ENCODE results near the gene NIPA2.

NIPA2 gene

DNA sequence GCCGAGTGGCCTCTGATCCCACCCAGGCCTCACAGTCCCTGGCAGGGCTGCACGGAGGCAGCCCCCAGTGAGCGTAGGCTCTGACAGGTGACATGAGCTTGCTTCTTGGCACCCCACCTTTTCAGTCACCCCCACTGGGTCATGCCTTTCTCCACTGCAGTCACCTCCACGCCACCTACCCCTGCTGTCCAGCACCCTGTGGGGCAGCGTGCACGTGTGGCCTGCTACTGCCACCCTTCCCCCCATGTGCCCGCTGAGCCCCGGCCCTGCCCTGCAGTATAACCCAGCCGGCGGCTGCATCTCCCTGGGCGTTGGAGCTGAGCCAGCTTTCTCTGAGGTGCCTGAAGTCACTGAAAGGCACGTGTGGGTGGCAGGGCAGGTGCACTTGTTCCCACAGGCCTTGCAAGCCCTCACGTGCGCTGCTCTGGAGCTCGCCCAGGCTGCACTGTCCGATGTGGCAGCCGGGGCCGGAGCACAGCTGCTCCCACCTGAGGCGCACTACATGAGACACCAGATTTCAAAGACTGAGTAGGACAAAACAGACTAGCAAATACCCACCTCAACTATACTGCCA lies 65.6 kb downstream of the NIPA2 start:
- DNase-seq, result no peak

DNA sequence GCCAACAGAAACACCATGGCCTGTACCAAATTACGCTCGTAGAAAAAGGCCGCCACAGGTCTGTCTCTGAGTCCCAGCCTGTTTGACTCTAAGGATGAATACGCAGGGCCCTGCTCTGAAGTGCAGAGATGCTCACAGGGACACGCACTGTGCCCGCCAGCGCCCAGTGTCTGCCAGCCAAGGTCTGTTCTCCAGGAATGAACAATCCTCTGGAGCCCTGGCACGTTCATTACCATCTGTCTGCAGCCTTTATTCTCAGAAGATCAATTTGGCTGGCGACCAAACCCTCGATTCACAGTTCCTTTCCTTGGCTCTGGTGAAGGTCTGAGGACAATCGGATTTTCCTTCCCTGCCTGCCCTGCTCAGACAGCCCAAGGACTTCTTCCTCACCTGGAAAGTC lies 66.3 kb downstream of the NIPA2 start:
- DNase-seq, result no peak

DNA sequence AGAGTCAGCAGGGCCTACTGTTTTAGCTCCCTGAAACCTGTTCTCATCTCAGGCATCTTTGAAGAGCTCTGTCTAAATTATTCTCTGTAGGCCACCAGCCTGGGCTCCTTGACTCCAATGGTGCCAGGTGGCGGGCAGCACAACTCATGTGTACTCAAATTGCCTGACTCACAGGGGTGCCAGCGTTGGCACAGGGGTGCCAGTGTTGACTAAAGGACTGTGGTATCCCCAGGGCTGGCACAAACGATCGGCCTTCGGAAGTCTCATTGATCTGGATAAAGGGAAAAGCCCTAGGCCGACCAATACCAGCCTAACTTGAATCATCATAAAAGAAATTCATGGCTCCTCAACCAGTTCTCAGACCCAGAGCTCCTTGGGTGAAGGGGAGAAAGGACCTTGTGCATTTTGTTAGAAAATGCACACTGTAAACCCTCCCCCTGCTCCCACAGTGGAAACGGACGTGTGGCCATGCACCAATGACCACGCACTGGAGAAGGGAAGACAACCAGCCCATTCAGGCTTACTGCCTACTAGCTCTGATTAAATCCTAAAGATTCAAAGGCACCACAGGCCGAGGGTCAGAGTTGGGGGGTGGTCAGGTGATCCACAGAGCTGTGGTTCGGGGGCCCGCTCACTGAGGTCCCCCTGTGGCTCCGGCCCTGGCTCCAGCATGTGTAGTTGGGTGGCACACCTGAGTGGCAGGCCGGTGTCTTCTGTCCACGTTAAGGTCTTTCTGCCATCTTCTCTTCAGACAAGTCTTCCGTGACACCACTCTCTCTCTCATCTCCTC lies 68.9 kb downstream of the NIPA2 start:
- DNase-seq, result no peak

DNA sequence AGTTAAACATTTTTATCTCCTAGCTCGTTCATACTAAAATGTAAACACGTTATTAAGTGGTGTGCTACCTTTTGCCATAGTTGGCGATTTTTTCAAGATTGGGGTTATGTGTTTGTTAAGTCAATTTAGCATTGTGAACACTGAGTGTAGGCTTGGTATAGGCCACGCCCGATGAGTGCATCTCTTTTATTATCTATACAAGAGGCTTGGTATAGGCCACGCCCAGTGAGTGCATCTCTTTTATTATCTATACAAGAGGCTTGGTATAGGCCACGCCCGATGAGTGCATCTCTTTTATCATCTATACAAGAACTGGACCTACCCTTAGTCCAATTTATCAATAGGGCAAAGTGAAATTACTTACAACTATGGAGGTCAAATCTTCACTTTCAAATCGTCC lies 70.4 kb downstream of the NIPA2 start:
- no peak for DNase-seq

DNA sequence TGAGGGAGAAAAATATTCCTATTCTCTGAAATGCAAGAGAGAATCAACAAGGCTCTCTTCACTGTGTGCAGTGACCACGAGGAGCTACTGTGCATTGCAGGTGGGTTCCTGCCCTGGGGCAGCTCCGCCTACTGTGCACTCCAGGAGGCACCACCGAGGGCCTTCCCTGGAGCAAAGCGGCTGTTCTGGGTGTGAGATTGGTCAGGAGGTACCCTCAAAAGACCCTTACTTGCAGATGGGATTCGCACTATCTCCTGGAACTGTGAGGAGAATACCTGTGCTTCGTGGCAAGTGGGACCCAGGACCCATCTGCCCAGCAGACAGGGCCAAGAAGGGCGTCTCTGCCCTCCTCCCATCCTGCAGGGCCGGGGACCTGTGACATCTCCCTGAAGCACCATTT lies 72.8 kb downstream of the NIPA2 start:
- DNase-seq, result no peak

DNA sequence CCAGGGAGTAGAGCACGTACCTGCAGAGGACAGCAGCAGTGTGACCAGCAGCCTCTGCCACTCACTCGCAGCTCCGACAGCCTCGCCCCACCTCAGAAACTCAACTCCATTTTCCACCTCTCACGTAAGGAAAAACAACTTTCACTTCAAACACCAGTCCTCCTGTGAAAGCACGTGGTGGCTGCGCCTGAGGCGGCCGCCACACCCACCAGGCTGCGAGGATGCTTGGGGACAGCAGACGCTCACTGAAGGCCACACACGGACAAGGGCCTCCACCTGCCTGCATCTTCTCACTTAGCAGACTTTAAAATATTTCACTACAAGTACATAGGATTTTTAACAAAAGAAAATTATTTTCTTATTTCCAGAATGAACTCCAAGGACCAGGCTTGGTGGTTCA lies 73.8 kb downstream of the NIPA2 start:
- DNase-seq, result no peak

DNA sequence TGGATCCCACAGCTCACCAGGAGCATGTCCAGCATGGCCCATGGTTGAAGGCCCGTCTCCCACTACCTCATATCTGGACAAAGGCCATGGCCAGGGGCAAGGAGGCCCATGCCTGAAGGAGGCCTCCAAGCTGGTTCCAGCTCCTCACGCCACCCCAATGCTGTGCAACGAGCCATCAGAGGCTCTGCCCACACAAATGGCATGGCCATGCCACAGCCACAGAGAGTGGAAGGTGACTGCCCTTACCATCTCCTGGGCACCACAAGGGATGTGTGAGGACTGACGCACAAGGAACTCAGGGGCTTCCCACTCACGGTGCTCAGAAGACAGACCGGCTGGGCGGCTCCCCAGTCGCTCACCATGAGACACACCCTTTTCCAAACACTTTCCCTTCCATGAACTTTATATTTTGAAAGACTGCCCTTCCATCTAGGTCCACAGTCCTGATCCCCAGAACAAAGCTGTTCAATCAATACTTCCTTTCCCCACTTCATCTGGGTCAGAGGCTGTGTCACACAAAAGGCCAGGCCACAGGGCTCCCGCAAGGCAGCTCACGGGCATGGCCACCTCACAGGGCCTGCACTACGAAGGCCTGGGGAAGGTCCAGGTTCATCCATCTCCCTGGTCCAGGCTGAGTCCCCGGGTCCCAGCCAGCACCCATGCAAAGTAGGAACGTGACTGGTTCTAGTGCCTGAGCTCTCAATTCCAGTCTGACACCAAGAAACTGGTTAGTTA lies 75.3 kb downstream of the NIPA2 start:
- DNase-seq, result no peak

DNA sequence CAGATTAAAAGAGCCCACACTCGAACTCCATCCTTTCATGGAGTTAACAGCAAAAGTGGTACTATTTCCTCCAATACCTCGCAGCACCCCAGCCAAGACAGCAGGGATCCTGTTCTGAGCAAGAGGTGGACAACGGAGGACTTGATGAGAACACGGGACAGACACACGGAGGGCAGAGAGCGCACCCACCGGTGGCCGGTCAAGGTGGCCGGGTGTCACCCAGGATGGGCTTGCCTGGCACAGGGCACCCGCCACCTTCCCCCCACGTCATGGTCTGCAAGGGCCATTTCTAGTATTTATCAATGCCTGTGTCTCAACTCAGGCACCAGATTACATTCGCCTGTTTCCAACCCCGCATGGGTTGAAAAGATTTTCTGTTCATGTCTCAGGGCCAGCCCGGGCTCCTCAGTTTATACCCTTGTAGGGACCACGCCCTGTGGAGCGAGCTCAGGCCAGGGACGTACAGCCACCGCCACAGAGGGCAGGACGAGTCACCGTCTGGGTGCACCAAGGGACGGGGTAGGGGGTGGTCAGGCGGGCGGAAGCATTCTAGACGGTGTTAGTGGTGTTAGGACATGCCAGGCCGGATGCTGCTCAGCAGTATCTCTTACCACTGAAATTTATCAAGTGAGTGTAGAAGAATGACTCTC lies 77.5 kb downstream of the NIPA2 start:
- DNase-seq, result no peak

DNA sequence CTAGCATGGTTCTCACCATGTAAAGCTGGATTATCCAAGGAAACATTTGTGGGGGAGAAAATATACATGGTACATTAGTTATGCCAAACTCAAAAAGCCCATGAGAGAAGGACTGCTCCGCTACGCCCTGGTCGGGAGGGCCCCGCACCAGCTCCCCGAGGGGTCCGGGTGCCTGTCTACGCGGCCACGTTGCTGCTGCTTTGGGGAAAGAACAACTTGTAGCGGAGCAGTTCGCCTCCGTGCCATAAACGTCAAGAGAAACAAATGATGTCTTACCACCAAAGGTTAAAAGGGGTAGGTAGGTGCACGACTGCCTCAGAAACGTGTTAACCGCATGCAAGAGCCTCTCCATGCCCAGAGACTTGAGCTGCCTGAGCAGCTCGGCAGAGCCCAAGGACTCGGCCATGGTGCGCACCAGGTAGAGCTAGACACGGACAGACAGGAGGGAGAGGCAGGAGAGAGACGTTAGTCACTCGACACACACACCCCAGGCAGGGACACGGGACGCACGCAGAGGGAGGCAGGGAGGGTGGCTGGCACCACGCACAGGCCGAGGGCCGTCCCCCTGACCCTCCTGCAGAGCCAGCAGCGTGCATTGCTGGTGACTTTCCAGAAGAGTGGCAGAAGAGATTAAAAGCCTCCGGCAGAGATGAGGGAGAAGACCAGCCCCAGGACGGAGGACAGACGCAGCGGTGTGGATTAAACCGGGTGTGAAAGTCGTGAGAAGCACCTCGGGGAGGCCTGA lies 78.3 kb downstream of the NIPA2 start:
- DNase-seq, result no peak

DNA sequence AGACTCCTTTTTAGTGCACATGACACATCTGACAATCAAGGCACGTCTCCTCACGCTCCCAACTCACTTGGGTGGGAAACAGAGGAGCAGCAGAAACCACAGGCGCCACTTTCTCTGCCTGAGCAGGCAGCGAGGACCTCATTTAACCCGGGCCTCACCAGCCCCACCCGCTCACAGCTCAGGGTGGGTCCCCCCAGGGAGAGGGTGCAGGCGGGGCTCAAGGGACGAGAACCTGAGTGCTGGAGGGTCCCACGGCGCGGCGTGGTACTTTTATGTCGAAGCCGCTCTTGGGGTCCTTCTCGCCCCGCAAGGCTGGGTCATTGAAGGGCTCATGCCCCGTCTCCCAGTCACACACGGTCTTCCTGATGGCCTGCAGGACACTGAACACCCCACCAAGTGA lies 79.1 kb downstream of the NIPA2 start:
- no peak for DNase-seq

Measured in midbrain (tissue), 1 donor.